ENCODE data around the gene PLEKHN1. TPM values are rescaled to one million over a fixed set of nuclear protein-coding genes. Genes with fewer than 3 reads are reported as not detected.

Gene PLEKHN1
- total and polyA plus RNA-seq, 2 experiments from 2014 or later = 0.60 to 2.4 TPM

GRCh38 chr1:961132-961669 is 5.1 kb upstream of the PLEKHN1 start:
- H3K9me2 ChIP-seq (replicated peaks; ENCODE audit: insufficient read depth) = no peaks in the 10 kb centered on the region
- H4K20me1 ChIP-seq (ENCODE audit: insufficient read depth, poor library complexity, severe bottlenecking) = peaks cover 7% of the 10 kb centered on the region
- TF ChIP-seq CTCF (IDR thresholded peaks at IDR 0.05; ENCODE audit: poor library complexity) (no peak), EZH2 (IDR thresholded peaks at IDR 0.05; ENCODE audit: borderline replicate concordance) (no peak), EZH2phosphoT487 (IDR thresholded peaks at IDR 0.05; ENCODE audit: low read depth, severe bottlenecking, unreplicated experiment) (no peak)
- 72% methylated on average over 20 of the region's 56 CpGs for WGBS (ENCODE audit: low lambda C conversion rate, missing lambda C conversion rate)
- H3K4me2 ChIP-seq = peak overlapping the region; percentile 92
- no peak overlapping the region for H3K27ac ChIP-seq
- no peaks in the 10 kb centered on the region for H3K9me3 ChIP-seq (ENCODE audit: low read depth)
- DNase-seq (ENCODE audit: low spot score) = no peak
- H3K4me3 ChIP-seq = peak overlapping the region; percentile 42
- no peaks in the 10 kb centered on the region for H3K27me3 ChIP-seq
- peaks cover 20% of the 10 kb centered on the region for H3K79me2 ChIP-seq
- H2AFZ ChIP-seq = no peak overlapping the region
- H3K36me3 ChIP-seq (replicated peaks; ENCODE audit: insufficient read depth, low read depth) = no peaks in the 10 kb centered on the region
- H3K4me1 ChIP-seq (ENCODE audit: insufficient read depth) = peaks cover 7% of the 10 kb centered on the region

- peaks cover 2% of the 10 kb centered on the region for H4K20me1 ChIP-seq (ENCODE audit: insufficient read depth, poor library complexity, severe bottlenecking)
- H3K27ac ChIP-seq = no peak overlapping the region
- H3K9me3 ChIP-seq (ENCODE audit: low read depth) = no peaks in the 10 kb centered on the region
- no peak overlapping the region for H2AFZ ChIP-seq
- no peaks in the 10 kb centered on the region for H3K9me2 ChIP-seq (replicated peaks; ENCODE audit: insufficient read depth)
- peaks cover 16% of the 10 kb centered on the region for H3K4me1 ChIP-seq (ENCODE audit: insufficient read depth)
- no peaks in the 10 kb centered on the region for H3K27me3 ChIP-seq
- H3K79me2 ChIP-seq = peaks cover 13% of the 10 kb centered on the region
- H3K4me3 ChIP-seq = no peak overlapping the region
- no peak overlapping the region for H3K4me2 ChIP-seq
- no peaks in the 10 kb centered on the region for H3K36me3 ChIP-seq (replicated peaks; ENCODE audit: insufficient read depth, low read depth)
- no peak for TF ChIP-seq EZH2phosphoT487 (IDR thresholded peaks at IDR 0.05; ENCODE audit: low read depth, severe bottlenecking, unreplicated experiment)
- TF ChIP-seq CTCF (IDR thresholded peaks at IDR 0.05; ENCODE audit: poor library complexity) = no peak
- no peak for TF ChIP-seq EZH2 (IDR thresholded peaks at IDR 0.05; ENCODE audit: borderline replicate concordance)
- no peak for DNase-seq (ENCODE audit: low spot score)
- WGBS (ENCODE audit: low lambda C conversion rate, missing lambda C conversion rate) = 97% methylated on average over 39 of the region's 57 CpGs
Measured at GRCh38 chr1:962381-963300, 3.6 kb upstream of the PLEKHN1 start.

GRCh38 chr1:963301-963651 is 3.0 kb upstream of the PLEKHN1 start:
- no peak overlapping the region for H3K4me3 ChIP-seq
- H3K4me1 ChIP-seq (ENCODE audit: insufficient read depth) = peaks cover 16% of the 10 kb centered on the region
- no peaks in the 10 kb centered on the region for H3K27me3 ChIP-seq
- no peak for DNase-seq (ENCODE audit: low spot score)
- H3K4me2 ChIP-seq = no peak overlapping the region
- no peak overlapping the region for H3K27ac ChIP-seq
- 97% methylated on average over 12 of the region's 16 CpGs for WGBS (ENCODE audit: low lambda C conversion rate, missing lambda C conversion rate)
- H3K9me2 ChIP-seq (replicated peaks; ENCODE audit: insufficient read depth) = no peaks in the 10 kb centered on the region
- TF ChIP-seq EZH2 (IDR thresholded peaks at IDR 0.05; ENCODE audit: borderline replicate concordance) = no peak
- TF ChIP-seq EZH2phosphoT487 (IDR thresholded peaks at IDR 0.05; ENCODE audit: low read depth, severe bottlenecking, unreplicated experiment) = no peak
- TF ChIP-seq CTCF (IDR thresholded peaks at IDR 0.05; ENCODE audit: poor library complexity) = no peak
- H3K36me3 ChIP-seq (replicated peaks; ENCODE audit: insufficient read depth, low read depth) = no peaks in the 10 kb centered on the region
- peaks cover 7% of the 10 kb centered on the region for H3K79me2 ChIP-seq
- no peak overlapping the region for H2AFZ ChIP-seq
- H3K9me3 ChIP-seq (ENCODE audit: low read depth) = no peaks in the 10 kb centered on the region
- no peaks in the 10 kb centered on the region for H4K20me1 ChIP-seq (ENCODE audit: insufficient read depth, poor library complexity, severe bottlenecking)

All from hepatocyte (in vitro differentiated cells).